T-helper 1 cell treated with Interleukin-12 subunit alpha and Interleukin-12 subunit beta and Interleukin-4 antibody, amounts not matched to agents 30 μg/mL and 1 μg/mL, for 36 hours (primary cell): ENCODE measurements around the gene SLC4A1AP.
A peak's percentile ranks its signal among the peaks of the same experiment; 100 is the strongest.

Source experiments
- H3K27ac Mint-ChIP-seq: one replicate; pipeline ENCODE4 v1.8.0; 2021; ENCODE audit warnings: mild to moderate bottlenecking, mixed read lengths
- H3K27me3 Mint-ChIP-seq: one replicate; pipeline ENCODE4 v1.8.0; 2021; ENCODE audit warnings: low read depth, mixed read lengths
- H3K36me3 Mint-ChIP-seq: one replicate; pipeline ENCODE4 v1.8.0; 2021; ENCODE audit warnings: low read depth, mixed read lengths
- H3K4me1 Mint-ChIP-seq: one replicate; pipeline ENCODE4 v1.8.0; 2021; ENCODE audit warnings: low read depth, mixed read lengths
- H3K4me3 Mint-ChIP-seq: one replicate; pipeline ENCODE4 v1.8.0; 2021; ENCODE audit warnings: mild to moderate bottlenecking, moderate library complexity, mixed read lengths
- H3K9me3 Mint-ChIP-seq: one replicate; pipeline ENCODE4 v1.8.0; 2021; ENCODE audit warnings: mixed read lengths

The SLC4A1AP gene

GRCh38 chr2:27715318-27716210 lies 51.9 kb downstream of the SLC4A1AP start:
- H3K4me1 Mint-ChIP-seq: peaks cover 38% of the 10 kb centered on the region
- no peak overlapping the region for H3K27ac Mint-ChIP-seq

GRCh38 chr2:27716301-27717069 lies 52.8 kb downstream of the SLC4A1AP start:
- Mint-ChIP-seq H3K4me1 (peaks cover 37% of the 10 kb centered on the region), H3K27me3 (peaks cover 13% of the 10 kb centered on the region)

More at GRCh38 chr2:27715318-27716210, 51.9 kb downstream of the SLC4A1AP start:
- Mint-ChIP-seq H3K9me3 (no peaks in the 10 kb centered on the region), H3K4me3 (no peak overlapping the region), H3K27me3 (peaks cover 13% of the 10 kb centered on the region), H3K36me3 (no peaks in the 10 kb centered on the region)

GRCh38 chr2:27717070-27717795 lies 53.5 kb downstream of the SLC4A1AP start:
- H3K36me3 Mint-ChIP-seq: no peaks in the 10 kb centered on the region
- H3K4me1 Mint-ChIP-seq: peaks cover 35% of the 10 kb centered on the region
- peak overlapping the region; percentile 57 for H3K4me3 Mint-ChIP-seq
- no peak overlapping the region for H3K27ac Mint-ChIP-seq
- peaks cover 13% of the 10 kb centered on the region for H3K27me3 Mint-ChIP-seq
- no peaks in the 10 kb centered on the region for H3K9me3 Mint-ChIP-seq

More at GRCh38 chr2:27716301-27717069, 52.8 kb downstream of the SLC4A1AP start:
- H3K36me3 Mint-ChIP-seq: no peaks in the 10 kb centered on the region
- no peak overlapping the region for H3K27ac Mint-ChIP-seq
- H3K4me3 Mint-ChIP-seq: peak overlapping the region; percentile 57
- H3K9me3 Mint-ChIP-seq: no peaks in the 10 kb centered on the region

GRCh38 chr2:27720004-27720551 lies 56.4 kb downstream of the SLC4A1AP start:
- Mint-ChIP-seq H3K27ac (no peak overlapping the region), H3K9me3 (no peaks in the 10 kb centered on the region), H3K4me3 (no peak overlapping the region), H3K4me1 (peaks cover 29% of the 10 kb centered on the region), H3K36me3 (no peaks in the 10 kb centered on the region), H3K27me3 (peaks cover 9% of the 10 kb centered on the region)

GRCh38 chr2:27721335-27721734 lies 57.6 kb downstream of the SLC4A1AP start:
- peaks cover 9% of the 10 kb centered on the region for H3K27me3 Mint-ChIP-seq
- H3K36me3 Mint-ChIP-seq: no peaks in the 10 kb centered on the region
- peaks cover 29% of the 10 kb centered on the region for H3K4me1 Mint-ChIP-seq
- no peak overlapping the region for H3K4me3 Mint-ChIP-seq
- no peaks in the 10 kb centered on the region for H3K9me3 Mint-ChIP-seq
- no peak overlapping the region for H3K27ac Mint-ChIP-seq

- H3K4me3 Mint-ChIP-seq: no peak overlapping the region
- H3K9me3 Mint-ChIP-seq: no peaks in the 10 kb centered on the region
- H3K36me3 Mint-ChIP-seq: no peaks in the 10 kb centered on the region
- H3K4me1 Mint-ChIP-seq: peaks cover 22% of the 10 kb centered on the region
- peaks cover 3% of the 10 kb centered on the region for H3K27me3 Mint-ChIP-seq
- H3K27ac Mint-ChIP-seq: no peak overlapping the region
Observed at GRCh38 chr2:27721884-27722485, 58.3 kb downstream of the SLC4A1AP start.

GRCh38 chr2:27723372-27724144 lies 59.9 kb downstream of the SLC4A1AP start:
- Mint-ChIP-seq H3K9me3 (no peaks in the 10 kb centered on the region), H3K4me1 (peaks cover 25% of the 10 kb centered on the region), H3K27ac (no peak overlapping the region), H3K4me3 (no peak overlapping the region), H3K36me3 (no peaks in the 10 kb centered on the region), H3K27me3 (no peaks in the 10 kb centered on the region)

GRCh38 chr2:27724191-27724590 lies 60.5 kb downstream of the SLC4A1AP start:
- Mint-ChIP-seq H3K9me3 (no peaks in the 10 kb centered on the region), H3K27ac (no peak overlapping the region), H3K36me3 (no peaks in the 10 kb centered on the region), H3K4me3 (no peak overlapping the region), H3K4me1 (peaks cover 30% of the 10 kb centered on the region), H3K27me3 (no peaks in the 10 kb centered on the region)

- no peak overlapping the region for H3K27ac Mint-ChIP-seq
- H3K36me3 Mint-ChIP-seq: no peaks in the 10 kb centered on the region
- peaks cover 26% of the 10 kb centered on the region for H3K4me1 Mint-ChIP-seq
- H3K27me3 Mint-ChIP-seq: no peaks in the 10 kb centered on the region
- H3K9me3 Mint-ChIP-seq: no peaks in the 10 kb centered on the region
- no peak overlapping the region for H3K4me3 Mint-ChIP-seq
Observed at GRCh38 chr2:27724905-27725701, 61.4 kb downstream of the SLC4A1AP start.

- H3K27me3 Mint-ChIP-seq: no peaks in the 10 kb centered on the region
- H3K36me3 Mint-ChIP-seq: no peaks in the 10 kb centered on the region
- peak overlapping the region; percentile 65 for H3K27ac Mint-ChIP-seq
- peaks cover 11% of the 10 kb centered on the region for H3K4me1 Mint-ChIP-seq
- H3K4me3 Mint-ChIP-seq: no peak overlapping the region
- no peaks in the 10 kb centered on the region for H3K9me3 Mint-ChIP-seq
Observed at GRCh38 chr2:27727257-27727656, 63.6 kb downstream of the SLC4A1AP start.

- no peak overlapping the region for H3K27ac Mint-ChIP-seq
- peaks cover 11% of the 10 kb centered on the region for H3K4me1 Mint-ChIP-seq
- H3K36me3 Mint-ChIP-seq: peaks cover under 1% of the 10 kb centered on the region
- no peaks in the 10 kb centered on the region for H3K9me3 Mint-ChIP-seq
- no peaks in the 10 kb centered on the region for H3K27me3 Mint-ChIP-seq
- no peak overlapping the region for H3K4me3 Mint-ChIP-seq
Observed at GRCh38 chr2:27728081-27728858, 64.6 kb downstream of the SLC4A1AP start.

- H3K27me3 Mint-ChIP-seq: no peaks in the 10 kb centered on the region
- H3K9me3 Mint-ChIP-seq: no peaks in the 10 kb centered on the region
- peaks cover 11% of the 10 kb centered on the region for H3K4me1 Mint-ChIP-seq
- H3K36me3 Mint-ChIP-seq: peaks cover 2% of the 10 kb centered on the region
- no peak overlapping the region for H3K27ac Mint-ChIP-seq
- no peak overlapping the region for H3K4me3 Mint-ChIP-seq
Observed at GRCh38 chr2:27729198-27729597, 65.5 kb downstream of the SLC4A1AP start.
